Middle frontal gyrus (tissue), 1 donor: ENCODE results near the gene SCN3A.
A peak's percentile ranks its signal among the peaks of the same experiment; 100 is the strongest.

ENCODE experiments used
- DNase-seq: peaks from one replicate; pipeline ENCODE4 v3.0.0-alpha.2; 2015; ENCODE audit warnings: low spot score; ENCODE audit errors: extremely low spot score

SCN3A gene

DNA sequence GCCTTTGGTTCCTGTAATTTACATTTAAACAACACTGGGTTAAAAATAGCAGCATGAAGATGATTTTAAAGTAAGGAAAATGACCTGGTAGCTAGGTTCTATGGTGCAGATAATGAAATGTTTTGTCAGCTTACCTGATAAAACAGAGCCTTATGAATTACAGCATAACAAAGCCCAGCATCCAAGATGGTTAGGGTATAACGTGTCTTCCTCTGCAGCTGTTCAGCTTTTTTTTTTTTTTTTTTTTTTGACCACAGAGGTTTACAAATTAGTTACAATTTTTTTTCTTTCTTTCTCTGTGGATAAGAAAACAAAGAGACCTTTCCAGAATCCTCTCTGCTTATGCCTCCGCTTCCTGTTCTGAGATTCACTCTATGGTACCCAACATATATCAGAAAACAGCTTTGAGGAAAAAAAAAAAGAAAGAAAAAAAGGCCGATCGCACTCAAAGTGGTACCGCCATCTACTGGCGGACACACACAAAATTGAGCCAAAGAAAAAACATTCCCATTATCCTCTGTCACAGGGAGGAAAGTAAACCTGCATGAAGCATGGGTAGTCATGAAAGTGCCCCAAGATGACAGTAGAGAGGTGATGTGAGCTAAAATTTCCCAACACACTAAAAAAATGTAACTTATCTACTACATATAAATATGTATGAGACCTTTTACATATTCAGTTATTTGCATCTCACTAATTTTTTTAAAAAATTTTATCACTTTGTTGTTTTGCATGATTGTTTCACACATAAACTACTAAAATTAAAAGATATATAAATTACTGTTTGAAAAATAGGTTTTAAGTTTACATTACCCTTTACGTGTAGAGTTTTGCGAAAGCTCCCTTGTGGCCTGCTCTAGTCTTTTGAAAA lies at the start of gene SCN3A:
TSS of gene SCN3A (minus strand) at position 362 of the 871 bp plus-strand sequence. CDS start 27,656 bp downstream, outside the sequence.
- no peak for DNase-seq

DNA sequence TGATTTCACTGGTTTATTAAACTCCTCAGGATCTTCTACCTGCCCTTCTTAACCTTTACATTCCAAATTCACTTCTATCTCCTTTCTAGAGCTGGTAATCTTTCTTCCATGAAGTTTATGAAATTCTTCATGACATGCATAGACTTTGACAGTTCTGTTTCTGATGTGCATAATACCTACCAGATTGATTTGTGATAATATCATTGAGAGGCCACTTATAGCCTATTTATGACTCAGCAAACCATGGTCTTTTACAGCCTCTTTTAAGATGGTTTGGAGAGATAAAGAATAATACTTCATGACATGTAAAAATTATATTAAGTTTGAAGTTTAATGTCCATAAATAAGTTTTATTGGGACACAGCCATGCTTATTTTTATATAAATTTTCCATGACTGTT lies 49.3 kb upstream of the SCN3A start:
- DNase-seq: no peak

DNA sequence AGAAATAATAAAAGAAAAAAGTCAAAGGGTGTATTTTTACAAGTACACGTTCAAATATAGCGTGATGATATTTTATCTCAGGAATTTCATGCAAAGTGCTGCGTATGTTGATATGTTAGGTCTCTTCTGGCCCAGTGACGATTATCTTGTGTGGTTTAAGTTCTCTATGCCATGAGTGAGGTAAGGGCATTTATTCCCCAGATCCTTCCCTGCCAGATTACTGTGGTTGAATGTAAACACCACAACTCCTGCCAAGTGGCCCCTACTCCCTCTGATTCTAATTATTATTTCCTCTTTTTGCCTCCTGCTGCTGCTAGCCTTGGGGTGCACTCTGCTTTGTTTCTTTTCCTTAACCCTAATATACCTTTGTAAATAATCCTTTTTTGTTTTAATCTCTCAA lies 47.5 kb upstream of the SCN3A start:
- no peak for DNase-seq

GRCh38 chr2:165248238-165248637 lies 44.4 kb upstream of the SCN3A start:
- DNase-seq: no peak

- no peak for DNase-seq
These were observed 41.4 kb upstream of the SCN3A start for GRCh38 chr2:165245081-165245793.

- DNase-seq: no peak
These were observed 37.1 kb upstream of the SCN3A start for GRCh38 chr2:165240916-165241315.

- no peak for DNase-seq
These were observed 36.1 kb upstream of the SCN3A start for GRCh38 chr2:165239856-165240515.

- peak; percentile 62 for DNase-seq
These were observed 35.4 kb upstream of the SCN3A start, which contains the start of gene SCN2A for GRCh38 chr2:165239230-165239629. Gene SCN2A (plus strand): TSS chr2:165239414. CDS start chr2:165295824, 56,410 bp downstream.

DNA sequence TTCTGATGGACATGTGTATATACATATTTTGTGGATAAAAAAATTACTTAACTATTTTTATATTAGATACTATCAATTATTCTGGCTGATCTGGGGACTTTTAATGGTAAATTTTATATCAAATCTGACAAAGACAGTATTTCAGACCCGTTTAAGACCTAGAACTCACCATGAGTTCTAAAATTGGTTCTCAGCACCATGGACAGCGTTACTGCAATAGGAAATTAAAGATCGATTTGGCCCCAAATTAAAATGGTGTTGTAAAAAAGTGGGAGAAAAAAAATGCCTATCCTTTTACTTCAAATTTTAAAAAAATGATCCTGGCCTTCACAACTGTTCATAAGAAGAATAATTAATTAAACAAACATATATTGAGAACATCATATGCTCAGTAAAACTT lies 34.4 kb upstream of the SCN3A start:
- no peak for DNase-seq

DNA sequence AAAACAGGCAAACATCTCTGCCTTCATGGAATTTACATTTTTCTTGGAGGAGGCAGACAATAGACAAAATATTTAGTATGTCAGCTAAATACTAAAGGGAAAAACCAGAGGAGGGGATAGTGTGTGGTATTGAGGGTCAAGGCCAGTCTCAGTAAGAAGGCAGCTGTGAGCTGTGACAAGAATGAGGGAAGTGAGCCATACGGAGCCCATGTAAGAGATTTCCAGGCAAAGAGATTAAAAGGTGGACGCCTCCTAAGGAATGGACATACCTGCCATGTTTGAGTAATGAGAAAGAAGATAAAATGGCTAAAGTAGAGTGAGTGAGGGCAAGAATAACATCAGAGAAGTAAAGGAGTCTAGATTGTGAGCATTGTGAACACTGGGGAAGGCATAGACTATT lies 33.2 kb upstream of the SCN3A start:
- DNase-seq: no peak

- DNase-seq: no peak
These were observed 23.7 kb upstream of the SCN3A start for GRCh38 chr2:165227571-165227970.

GRCh38 chr2:165224941-165225340 lies 21.1 kb upstream of the SCN3A start:
- DNase-seq: no peak

DNA sequence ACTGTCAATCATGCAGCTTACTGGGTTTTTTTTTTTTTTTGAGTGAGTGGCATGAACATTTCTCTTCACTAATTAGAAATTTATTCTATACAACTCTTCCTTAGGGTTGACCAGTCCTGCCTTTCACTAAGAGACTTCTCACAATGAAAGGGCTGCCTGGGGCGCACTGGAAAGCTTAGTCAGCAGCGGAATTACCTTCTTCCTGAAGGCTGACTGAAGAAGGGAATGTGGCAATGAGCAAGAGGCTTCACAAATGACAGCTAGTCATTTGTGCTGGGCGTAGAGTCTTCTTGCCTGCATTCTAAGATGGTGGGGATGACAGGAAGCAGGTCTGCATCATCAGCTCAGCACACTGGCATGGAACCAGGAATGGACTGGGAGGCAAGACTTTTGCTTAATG lies 15.6 kb upstream of the SCN3A start:
- DNase-seq: no peak

DNA sequence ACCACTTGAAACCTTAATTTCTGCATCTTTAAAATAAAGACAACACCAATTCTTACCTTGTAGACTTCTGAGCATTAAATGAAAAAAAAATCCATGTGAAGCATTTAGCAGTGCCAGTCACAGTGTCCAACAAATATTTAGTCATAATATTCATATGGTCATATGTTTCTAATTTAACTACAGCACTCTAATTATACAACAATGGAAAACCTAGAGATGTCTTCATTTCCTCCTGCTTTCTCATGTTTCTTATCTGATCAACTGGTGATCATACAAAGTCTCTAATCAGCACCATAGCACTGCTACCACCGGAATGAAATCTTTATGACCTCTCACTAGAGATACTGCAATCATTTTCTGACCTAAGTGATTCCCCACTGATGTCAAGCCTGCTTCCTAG lies 10.2 kb upstream of the SCN3A start:
- no peak for DNase-seq

- no peak for DNase-seq
These were observed 4.2 kb upstream of the SCN3A start for GRCh38 chr2:165208094-165208493.

- DNase-seq: no peak
These were observed 2.0 kb upstream of the SCN3A start for GRCh38 chr2:165205865-165206264.

- DNase-seq: no peak
These were observed 1.6 kb downstream of the SCN3A start for GRCh38 chr2:165202239-165202638.

- DNase-seq: no peak
These were observed 5.7 kb downstream of the SCN3A start for GRCh38 chr2:165198181-165198580.

- DNase-seq: no peak
These were observed 6.5 kb downstream of the SCN3A start for GRCh38 chr2:165197346-165197745.

DNA sequence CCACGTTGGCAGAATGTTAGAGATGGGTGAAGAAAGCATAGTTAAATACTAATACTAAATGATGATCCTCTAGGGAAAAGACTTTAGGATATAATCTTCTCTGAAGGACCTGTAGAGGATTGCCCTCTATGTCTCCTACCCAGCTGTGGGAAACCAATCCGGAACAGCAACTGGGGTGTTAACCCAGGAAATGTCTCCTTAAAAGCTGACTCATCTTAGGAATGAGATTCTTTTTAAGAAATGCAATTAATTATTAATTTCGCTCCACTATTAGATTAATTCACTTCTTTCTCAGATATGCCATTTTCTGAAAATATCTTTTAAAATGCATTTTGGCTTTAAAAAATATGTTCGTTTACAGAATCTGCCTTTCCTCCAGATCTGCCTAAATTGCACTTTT lies 7.4 kb downstream of the SCN3A start:
- DNase-seq: no peak

DNA sequence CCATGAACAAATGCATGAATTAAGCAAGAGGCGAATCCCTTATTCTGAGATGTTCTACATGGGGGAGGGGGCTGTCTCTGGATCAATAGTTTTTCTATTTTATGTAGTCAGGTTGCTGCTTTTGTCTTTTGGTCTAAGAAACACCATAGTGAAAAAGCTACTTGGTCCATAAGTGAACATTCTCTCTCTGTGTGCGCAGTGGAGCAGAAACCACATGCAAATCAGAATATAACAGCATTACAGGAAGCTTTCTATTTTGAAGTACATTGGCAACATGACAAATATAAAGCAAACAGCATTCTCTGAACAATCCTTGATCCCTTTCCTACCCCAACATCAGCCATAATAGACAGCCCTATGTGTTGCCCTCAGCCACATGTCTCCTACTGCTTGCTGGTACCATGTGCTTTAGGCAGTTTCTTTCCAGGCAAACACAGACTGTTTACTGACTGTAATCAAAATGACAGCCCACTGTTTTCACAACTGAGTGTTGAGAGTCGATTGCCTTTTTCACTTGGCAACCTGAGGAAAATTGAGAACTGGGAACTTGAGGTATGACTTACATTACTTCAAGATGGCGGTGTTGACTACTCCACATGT lies 10.6 kb downstream of the SCN3A start:
- no peak for DNase-seq

DNA sequence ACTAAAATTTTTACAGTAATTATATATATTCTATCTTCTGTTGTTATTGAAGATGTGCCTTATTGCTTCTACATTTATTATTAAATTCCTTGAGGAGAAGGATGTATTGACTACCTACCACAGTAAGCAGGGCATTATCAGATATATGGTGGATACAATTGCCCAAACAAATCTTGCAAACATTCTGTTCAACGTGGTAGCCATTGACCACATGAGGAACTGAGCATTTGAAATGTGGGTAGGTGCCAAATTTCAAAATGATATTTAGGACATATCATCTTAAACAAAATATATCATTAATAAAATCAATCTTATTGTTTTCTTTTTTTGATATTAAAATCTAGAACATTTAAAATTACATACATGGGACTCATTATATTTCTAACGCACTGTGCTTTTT lies 11.1 kb downstream of the SCN3A start:
- no peak for DNase-seq
